HepG2 (cell line): ENCODE data around the gene AGAP1. TPM values are rescaled to one million over a fixed set of nuclear protein-coding genes. Genes with fewer than 3 reads are reported as not detected.

Source experiments
- ATAC-seq: fragments of 200-7000 bp; cut with Tn5 transposase; 3 replicates; pipeline ENCODE4 v1.9.1; 2020; ENCODE audit warnings: mild to moderate bottlenecking, moderate library complexity
- BruUV-seq: library from RNA; stranded (reverse); fragments of 400-500 nt; replicated peaks from 2 replicates; lab custom pipeline; 2021; lab: Mats Ljungman, UMichigan
- CTCF ChIA-PET: fragments of 300-600 bp; formaldehyde crosslinking; extraction: SDS; loops from one replicate; lab custom pipeline; 2021; ENCODE audit warnings: low total read pairs, inconsistent platforms, low intra/inter-chr PET ratio; lab: Yijun Ruan, JAX
- POLR2A ChIA-PET: fragments of 350-600 bp; sonication (Branson Sonifier 250); formaldehyde crosslinking; loops from one replicate; lab custom pipeline; 2020; ENCODE audit warnings: antibody characterized with exemption, inconsistent platforms; lab: Yijun Ruan, JAX
- DNase-seq: peaks from one replicate; pipeline ENCODE4 v3.0.0-alpha.2; 2015; ENCODE audit warnings: low spot score
- FAIRE-seq: peaks from 3 replicates; lab custom pipeline; 2011; peaks lifted over from hg19 to GRCh38; lab: Jason Lieb, UNC
- H2AFZ ChIP-seq: one replicate; pipeline ENCODE4 v1.6.1; 2011; ENCODE audit warnings: low read length, inconsistent platforms
- H3K27ac ChIP-seq: fragments of 300-600 bp; 3 replicates; pipeline ENCODE4 v1.8.0; 2011; ENCODE audit warnings: mixed run types, mild to moderate bottlenecking, mixed read lengths, low read length, inconsistent platforms; ENCODE audit not compliant: insufficient read depth; ENCODE audit errors: extremely low read length
- H3K27me3 ChIP-seq, 2 experiments: fragments of 200-600 bp in 1 of 2; 2 replicates in 1 of 2; 3 replicates in 1 of 2; pipeline versions ENCODE4 v1.6.0 to v1.8.0; 2011; ENCODE audit warnings: low read length in 2 of 2, mild to moderate bottlenecking in 2 of 2, moderate library complexity in 2 of 2, inconsistent platforms in 1 of 2; ENCODE audit not compliant: insufficient read depth in 2 of 2, control insufficient read depth in 1 of 2
- H3K36me3 ChIP-seq, 2 experiments: fragments of 200-600 bp in 1 of 2; replicated peaks in 1 of 2; 2 replicates in 1 of 2; 3 replicates in 1 of 2; pipeline versions ENCODE4 v1.5.1 to v1.8.0; 2011; ENCODE audit warnings: low read length in 2 of 2, inconsistent platforms in 1 of 2; ENCODE audit not compliant: insufficient read depth in 2 of 2, control insufficient read depth in 1 of 2
- H3K4me1 ChIP-seq: 2 replicates; pipeline ENCODE4 v1.5.1; 2012; ENCODE audit warnings: low read length, inconsistent platforms; ENCODE audit not compliant: insufficient read depth
- H3K4me2 ChIP-seq: 2 replicates; pipeline ENCODE4 v1.6.0; 2011; ENCODE audit warnings: low read depth, low read length, inconsistent platforms
- H3K4me3 ChIP-seq, 3 experiments: fragments of 200-600 bp in 1 of 3; sonication (generic), shearing (Covaris generic) in 1 of 3; replicated peaks in 1 of 3; 2 replicates each; pipeline ENCODE4 v1.5.1; 2011 to 2016; ENCODE audit warnings: low read length in 3 of 3, inconsistent platforms in 2 of 3, low read depth in 2 of 3, mild to moderate bottlenecking in 2 of 3, control low read depth in 1 of 3, mixed read lengths in 1 of 3; ENCODE audit not compliant: insufficient read depth in 1 of 3
- H3K79me2 ChIP-seq: one replicate; pipeline ENCODE4 v1.6.1; 2011; ENCODE audit warnings: low read length, inconsistent platforms; ENCODE audit not compliant: insufficient read depth
- H3K9ac ChIP-seq: 2 replicates; pipeline ENCODE4 v1.6.0; 2011; ENCODE audit warnings: mild to moderate bottlenecking, low read depth, low read length, inconsistent platforms; ENCODE audit not compliant: insufficient read depth
- H3K9me3 ChIP-seq: 2 replicates; pipeline ENCODE4 v1.5.1; 2012; ENCODE audit warnings: mild to moderate bottlenecking, low read length
- H4K20me1 ChIP-seq: 2 replicates; pipeline ENCODE4 v1.6.0; 2011; ENCODE audit warnings: inconsistent platforms, mild to moderate bottlenecking, low read length, moderate library complexity; ENCODE audit not compliant: insufficient read depth
- GATA4 ChIP-seq: sonication (generic); IDR thresholded peaks from 2 replicates; pipeline ENCODE4 v1.6.1; 2016; ENCODE audit warnings: antibody characterized with exemption, low read depth, borderline replicate concordance
- HNRNPL ChIP-seq: fragments of 200-400 bp; formaldehyde crosslinking; IDR thresholded peaks from 2 replicates; pipeline ENCODE4 v1.6.1; 2017; ENCODE audit warnings: mild to moderate bottlenecking, low read depth, low read length
- KIAA2018 ChIP-seq: sonication (generic); formaldehyde crosslinking; IDR thresholded peaks from 2 replicates; pipeline ENCODE4 v1.5.0; 2020; ENCODE audit warnings: mild to moderate bottlenecking, missing genetic modification reagents, borderline replicate concordance
- SIN3B ChIP-seq: fragments of 150-350 bp; IDR thresholded peaks from 2 replicates; pipeline ENCODE4 v1.6.1; 2014; ENCODE audit warnings: low read length
- TCF7L2 ChIP-seq: IDR thresholded peaks from 2 replicates; pipeline ENCODE4 v1.6.1; 2011; ENCODE audit warnings: mild to moderate bottlenecking, low read depth, low read length, moderate library complexity
- ZBTB25 ChIP-seq: IDR thresholded peaks from 2 replicates; pipeline ENCODE4 v1.6.1; 2018; ENCODE audit warnings: missing genetic modification reagents
- ZBTB43 ChIP-seq: sonication (generic); formaldehyde crosslinking; conservative IDR thresholded peaks from 2 replicates; pipeline ENCODE4 v1.4.0; 2020; ENCODE audit warnings: missing genetic modification reagents
- ZNF263 ChIP-seq: sonication (generic); formaldehyde crosslinking; IDR thresholded peaks from 2 replicates; pipeline ENCODE4 v1.4.0; 2020; ENCODE audit warnings: missing genetic modification reagents
- ZNF468 ChIP-seq: sonication (generic); formaldehyde crosslinking; IDR thresholded peaks from 2 replicates; pipeline ENCODE4 v1.8.0; 2022; ENCODE audit warnings: mild to moderate bottlenecking, moderate library complexity, missing genetic modification reagents
- ZNF773 ChIP-seq: sonication (generic); formaldehyde crosslinking; IDR thresholded peaks from 2 replicates; pipeline ENCODE4 v1.4.0; 2020; ENCODE audit warnings: missing genetic modification reagents, borderline replicate concordance
- ZSCAN29 ChIP-seq: sonication (generic); formaldehyde crosslinking; conservative IDR thresholded peaks from 2 replicates; pipeline ENCODE4 v1.4.0; 2020; ENCODE audit warnings: mild to moderate bottlenecking, missing genetic modification reagents
- WGBS: methylation state at CpG from one replicate; pipeline ENCODE4 v1.1.6; 2017; ENCODE audit warnings: low lambda C conversion rate; 5-methylcytosine and 5-hydroxymethylcytosine counted together
- in situ Hi-C: cut with HindIII; loops from 2 replicates; pipeline ENCODE4 v1.10.0; 2017; ENCODE audit warnings: low pct_unique_long_range_greater_than_20kb; ENCODE audit not compliant: extremely low pct_ligation_motif_present
- intact Hi-C: fragments of 100-400 bp; cut with micrococcal nuclease; formaldehyde crosslinking; loops from one replicate; pipeline ENCODE4 v1.10.0; 2022; ENCODE audit not compliant: unreplicated experiment
- polyA plus RNA-seq, 8 experiments: library from polyadenylated mRNA; depleted of rRNA in 3 of 8; stranded (reverse) in 7 of 8; unstranded in 1 of 8; fragments of >200 nt; fragmentation: Illumina TruSeq in 4 of 8; extraction: Trizol in 4 of 8; gene quantifications; 2 replicates each; pipeline versions ENCODE4 v1.2.1 to v1.2.3, GENCODE V29; 2011 to 2016; ENCODE audit warnings: low read depth in 4 of 8, missing spikeins in 1 of 8, mixed read lengths in 1 of 8; ENCODE audit not compliant: insufficient read depth in 1 of 8
- total RNA-seq, 5 experiments: library from RNA; depleted of rRNA; stranded (reverse); fragments of >200 nt; fragmentation: Illumina TruSeq; extraction: Trizol; gene quantifications; 2 replicates each; pipeline ENCODE4 v1.2.3, GENCODE V29; 2016; ENCODE audit warnings: low read depth in 1 of 5
- TF ChIP-seq, protein P1 (sequence below): sonication (generic); formaldehyde crosslinking; IDR thresholded peaks from 2 replicates; pipeline ENCODE4 v1.5.0; 2020; ENCODE audit warnings: missing genetic modification reagents

Gene AGAP1
- total and polyA plus RNA-seq, 2 of the 13 experiments (the other 11 are each of a cell fraction or from before 2014, with no cell fraction given), result 21.2 to 32.7 TPM

- no peak for DNase-seq
- 91% methylated on average over 13 of the region's 13 CpGs for WGBS
- no peak overlapping the region for H3K9ac ChIP-seq
- ChIA-PET POLR2A (no interaction called here), CTCF (no interaction called here)
- H3K79me2 ChIP-seq, result peaks cover 99% of the 10 kb centered on the region
- H3K27ac ChIP-seq, result no peak overlapping the region
- H3K9me3 ChIP-seq, result no peaks in the 10 kb centered on the region
- intact Hi-C loops, result no loop called here
- H4K20me1 ChIP-seq, result peaks cover 61% of the 10 kb centered on the region
- no peak for TF ChIP-seq KIAA2018 (CRISPR knock-in tag)
- TF ChIP-seq ZSCAN29, result no peak
- TF ChIP-seq, protein P1, sequence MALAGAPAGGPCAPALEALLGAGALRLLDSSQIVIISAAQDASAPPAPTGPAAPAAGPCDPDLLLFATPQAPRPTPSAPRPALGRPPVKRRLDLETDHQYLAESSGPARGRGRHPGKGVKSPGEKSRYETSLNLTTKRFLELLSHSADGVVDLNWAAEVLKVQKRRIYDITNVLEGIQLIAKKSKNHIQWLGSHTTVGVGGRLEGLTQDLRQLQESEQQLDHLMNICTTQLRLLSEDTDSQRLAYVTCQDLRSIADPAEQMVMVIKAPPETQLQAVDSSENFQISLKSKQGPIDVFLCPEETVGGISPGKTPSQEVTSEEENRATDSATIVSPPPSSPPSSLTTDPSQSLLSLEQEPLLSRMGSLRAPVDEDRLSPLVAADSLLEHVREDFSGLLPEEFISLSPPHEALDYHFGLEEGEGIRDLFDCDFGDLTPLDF (CRISPR knock-in tag), result no peak
- TF ChIP-seq SIN3B, result no peak
- TF ChIP-seq TCF7L2, result no peak
- no peak for TF ChIP-seq ZNF468 (CRISPR knock-in tag)
- TF ChIP-seq ZBTB25 (CRISPR knock-in tag), result no peak
- no peak for TF ChIP-seq GATA4
- no peak for TF ChIP-seq ZNF773 (CRISPR knock-in tag)
- TF ChIP-seq ZBTB43 (CRISPR knock-in tag), result no peak
- no peak for TF ChIP-seq HNRNPL
- no peak for TF ChIP-seq ZNF263
- peaks cover 75% of the 10 kb centered on the region for H3K4me1 ChIP-seq
- no peak for FAIRE-seq
- BruUV-seq, result no TSS peak
- no peak overlapping the region for H3K4me2 ChIP-seq
- ATAC-seq, result no peak
- no peak overlapping the region for H3K4me3 ChIP-seq
- in situ Hi-C loops, result no loop called here
- H2AFZ ChIP-seq, result no peak overlapping the region
- H3K36me3 ChIP-seq, result peaks cover 5 to 10% of the 10 kb centered on the region in 2 experiments; a peak in 3 of 5 replicates
- no peaks in the 10 kb centered on the region; a peak in 1 of 5 replicates for H3K27me3 ChIP-seq
These were observed 6.4 kb downstream of the AGAP1 start for GRCh38 chr2:235500110-235500760.
